ENCODE data around the gene LARP4B. TPM values are rescaled to one million over a fixed set of nuclear protein-coding genes. Genes with fewer than 3 reads are reported as not detected.

Gene LARP4B
- total RNA-seq, 1 donor from 2014 or later = 114 TPM

DNA sequence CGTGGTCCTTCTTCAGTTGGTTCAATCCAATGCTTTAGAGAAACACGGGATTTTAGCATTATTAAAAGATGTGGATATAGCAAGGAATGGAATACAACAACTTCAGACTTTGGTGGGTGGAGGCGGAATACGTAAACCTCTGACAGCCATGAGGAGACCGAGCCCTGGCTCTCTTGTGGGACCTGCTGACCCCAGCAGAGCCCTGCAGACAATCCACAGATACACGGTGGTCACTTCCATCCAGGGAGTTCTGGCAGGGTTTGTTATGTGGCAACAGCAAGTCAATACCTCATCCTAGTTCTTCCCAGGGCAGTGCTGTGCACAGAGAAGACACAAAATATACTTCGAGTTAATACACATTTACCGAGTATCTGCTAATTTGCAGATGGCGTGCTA is 123.5 kb downstream of the LARP4B start:
- Mint-ChIP-seq H3K27me3 (no peaks in the 10 kb centered on the region), H3K9me3 (ENCODE audit: low read depth) (no peaks in the 10 kb centered on the region), H3K36me3 (ENCODE audit: insufficient read depth) (peaks cover 25% of the 10 kb centered on the region), H3K27ac (no peak overlapping the region), H3K4me3 (ENCODE audit: low read depth) (no peak overlapping the region), H3K4me1 (ENCODE audit: low read depth) (no peaks in the 10 kb centered on the region)
- no peak for DNase-seq (ENCODE audit: low spot score, unreplicated experiment)
- TF ChIP-seq, protein P1, sequence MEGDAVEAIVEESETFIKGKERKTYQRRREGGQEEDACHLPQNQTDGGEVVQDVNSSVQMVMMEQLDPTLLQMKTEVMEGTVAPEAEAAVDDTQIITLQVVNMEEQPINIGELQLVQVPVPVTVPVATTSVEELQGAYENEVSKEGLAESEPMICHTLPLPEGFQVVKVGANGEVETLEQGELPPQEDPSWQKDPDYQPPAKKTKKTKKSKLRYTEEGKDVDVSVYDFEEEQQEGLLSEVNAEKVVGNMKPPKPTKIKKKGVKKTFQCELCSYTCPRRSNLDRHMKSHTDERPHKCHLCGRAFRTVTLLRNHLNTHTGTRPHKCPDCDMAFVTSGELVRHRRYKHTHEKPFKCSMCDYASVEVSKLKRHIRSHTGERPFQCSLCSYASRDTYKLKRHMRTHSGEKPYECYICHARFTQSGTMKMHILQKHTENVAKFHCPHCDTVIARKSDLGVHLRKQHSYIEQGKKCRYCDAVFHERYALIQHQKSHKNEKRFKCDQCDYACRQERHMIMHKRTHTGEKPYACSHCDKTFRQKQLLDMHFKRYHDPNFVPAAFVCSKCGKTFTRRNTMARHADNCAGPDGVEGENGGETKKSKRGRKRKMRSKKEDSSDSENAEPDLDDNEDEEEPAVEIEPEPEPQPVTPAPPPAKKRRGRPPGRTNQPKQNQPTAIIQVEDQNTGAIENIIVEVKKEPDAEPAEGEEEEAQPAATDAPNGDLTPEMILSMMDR (IDR thresholded peaks at IDR 0.05; ENCODE audit: unreplicated experiment) = no peak

GRCh38 chr10:807163-807957 is 124.1 kb downstream of the LARP4B start:
- TF ChIP-seq, protein P1 (IDR thresholded peaks at IDR 0.05; ENCODE audit: unreplicated experiment) = no peak
- Mint-ChIP-seq H3K27me3 (no peaks in the 10 kb centered on the region), H3K27ac (no peak overlapping the region), H3K9me3 (ENCODE audit: low read depth) (no peaks in the 10 kb centered on the region), H3K36me3 (ENCODE audit: insufficient read depth) (peaks cover 25% of the 10 kb centered on the region), H3K4me1 (ENCODE audit: low read depth) (no peaks in the 10 kb centered on the region), H3K4me3 (ENCODE audit: low read depth) (no peak overlapping the region)
- DNase-seq (ENCODE audit: low spot score, unreplicated experiment) = no peak

GRCh38 chr10:806451-807162 is 124.9 kb downstream of the LARP4B start:
- DNase-seq (ENCODE audit: low spot score, unreplicated experiment) = no peak
- peak overlapping the region; percentile 21 for H3K27ac Mint-ChIP-seq
- H3K4me3 Mint-ChIP-seq (ENCODE audit: low read depth) = no peak overlapping the region
- peaks cover 1% of the 10 kb centered on the region for H3K9me3 Mint-ChIP-seq (ENCODE audit: low read depth)
- H3K36me3 Mint-ChIP-seq (ENCODE audit: insufficient read depth) = peaks cover 24% of the 10 kb centered on the region
- TF ChIP-seq, protein P1 (IDR thresholded peaks at IDR 0.05; ENCODE audit: unreplicated experiment) = no peak
- H3K4me1 Mint-ChIP-seq (ENCODE audit: low read depth) = no peaks in the 10 kb centered on the region
- no peaks in the 10 kb centered on the region for H3K27me3 Mint-ChIP-seq

DNA sequence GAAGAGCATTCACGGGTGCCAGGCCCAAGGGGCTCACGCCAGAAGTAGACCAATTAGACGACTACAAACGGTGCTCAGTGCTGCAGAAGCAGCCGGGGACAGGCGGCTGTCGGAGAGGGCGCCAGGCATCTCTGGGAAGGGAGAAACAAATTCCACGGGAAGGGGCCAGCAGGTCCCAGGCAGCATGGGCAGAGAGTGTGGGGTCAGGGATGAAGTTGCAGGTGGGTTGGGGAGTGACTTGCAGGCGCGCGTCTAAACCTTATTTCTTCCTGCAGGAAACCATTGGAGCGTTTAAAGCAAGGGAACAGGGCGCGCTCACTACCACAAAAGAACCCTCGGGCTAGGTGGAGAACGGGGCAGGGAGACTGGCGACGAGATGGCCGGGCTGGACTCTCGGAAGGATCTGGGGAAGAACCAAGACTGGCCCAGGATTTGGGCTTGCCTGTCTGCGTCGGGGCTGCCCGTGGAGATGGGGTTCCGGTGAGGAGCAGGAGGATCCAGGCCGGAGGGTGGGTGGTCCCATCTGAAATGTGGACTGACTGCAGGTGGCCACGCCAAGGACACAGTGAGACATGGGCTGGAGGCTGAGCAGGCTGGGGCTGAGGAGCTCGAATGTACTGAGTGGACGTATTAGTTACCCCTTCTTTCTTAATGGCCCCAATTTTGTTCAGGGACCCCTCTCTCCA is 125.7 kb downstream of the LARP4B start:
- Mint-ChIP-seq H3K36me3 (ENCODE audit: insufficient read depth) (peaks cover 26% of the 10 kb centered on the region), H3K27ac (peak overlapping the region; percentile 54), H3K9me3 (ENCODE audit: low read depth) (peaks cover 4% of the 10 kb centered on the region), H3K4me1 (ENCODE audit: low read depth) (no peaks in the 10 kb centered on the region), H3K4me3 (ENCODE audit: low read depth) (no peak overlapping the region), H3K27me3 (no peaks in the 10 kb centered on the region)
- no peak for DNase-seq (ENCODE audit: low spot score, unreplicated experiment)
- TF ChIP-seq, protein P1 (IDR thresholded peaks at IDR 0.05; ENCODE audit: unreplicated experiment) = no peak
